ENCODE data around the gene PHF19. TPM values are rescaled to one million over a fixed set of nuclear protein-coding genes. Genes with fewer than 3 reads are reported as not detected.

The PHF19 gene
- total and polyA plus RNA-seq, 10 of the 15 experiments (the other 5 are each of a cell fraction or from before 2014, with no cell fraction given): 26.0 to 133 (median 87.7) TPM

- TF ChIP-seq FOS (IDR thresholded peaks at IDR 0.05; ENCODE audit: borderline replicate concordance, extremely low read depth, insufficient read length) (no peak), RAD51 (IDR thresholded peaks at IDR 0.05) (no peak), SUZ12 (IDR thresholded peaks at IDR 0.05; ENCODE audit: unreplicated experiment) (no peak), NFYB (IDR thresholded peaks at IDR 0.05; ENCODE audit: insufficient read depth, low read depth, low read length) (no peak), MEF2B (IDR thresholded peaks at IDR 0.05; ENCODE audit: partially characterized antibody, poor library complexity, severe bottlenecking) (no peak), TAF1 (IDR thresholded peaks at IDR 0.05; ENCODE audit: borderline replicate concordance, low read depth, low read length) (0 out of 2 replicates have a peak, but pooled peaks have one; percentile 11), PRDM15 (CRISPR knock-in tag; IDR thresholded peaks at IDR 0.05) (no peak), JUND (IDR thresholded peaks at IDR 0.05; ENCODE audit: low read depth, low read length) (no peak), TBL1XR1 (IDR thresholded peaks at IDR 0.05; ENCODE audit: low read depth, low read length) (no peak), CUX1 (IDR thresholded peaks at IDR 0.05; ENCODE audit: insufficient replicate concordance, low read depth, low read length) (peak; percentile 34), PKNOX1 (IDR thresholded peaks at IDR 0.05) (no peak), REST (IDR thresholded peaks at IDR 0.05; ENCODE audit: low read depth, low read length) (no peak)
Measured at GRCh38 chr9:120921661-120922181, 44.7 kb upstream of the PHF19 start (continued).

Data from GM12878 (cell line).